Body of pancreas (tissue), 4 donors: ENCODE results near the gene CCDC70. TPM values are rescaled to one million over a fixed set of nuclear protein-coding genes. Genes with fewer than 3 reads are reported as not detected.

Source experiments
- ATAC-seq: fragments of 150-250 bp; one replicate; pipeline ENCODE4 v1.9.1; 2016
- DNase-seq, 4 donors: peaks; one replicate each; pipeline ENCODE4 v3.0.0-alpha.2; 2019
- H3K27ac ChIP-seq, 4 donors: fragments of 200-600 bp; sonication (generic); 1 replicate in 3 of 4; 2 replicates in 1 of 4; pipeline versions ENCODE4 v1.5.1 to v1.6.1; 2016 to 2019; ENCODE audit warnings: mild to moderate bottlenecking in 1 of 4, mixed read lengths in 1 of 4, moderate library complexity in 1 of 4
- H3K27me3 ChIP-seq, 2 donors: fragments of 200-600 bp; sonication (generic); one replicate each; pipeline ENCODE4 v1.6.0; 2016; ENCODE audit warnings: mild to moderate bottlenecking in 1 of 2
- H3K36me3 ChIP-seq, 2 donors: fragments of 200-600 bp; sonication (generic); replicated peaks in 1 of 2; 2 replicates each; pipeline ENCODE4 v1.5.1; 2016; ENCODE audit warnings: low read depth in 2 of 2; ENCODE audit not compliant: insufficient read depth in 1 of 2
- H3K4me1 ChIP-seq: fragments of 200-600 bp; sonication (generic); one replicate; pipeline ENCODE4 v1.6.0; 2016
- H3K4me3 ChIP-seq, 2 donors: fragments of 200-600 bp; sonication (generic); 1 replicate in 1 of 2; 2 replicates in 1 of 2; pipeline ENCODE4 v1.5.1; 2016 to 2019
- H3K9me3 ChIP-seq, 3 donors: fragments of 200-600 bp; sonication (generic); 1 replicate in 2 of 3; 2 replicates in 1 of 3; pipeline ENCODE4 v1.5.1; 2016
- CTCF ChIP-seq, 7 experiments: fragments of 450-650 bp in 4 of 7; fragments of 200-600 bp in 3 of 7; sonication (generic) in 3 of 7; IDR thresholded peaks; one replicate each; pipeline ENCODE4 v1.5.1; 2016 to 2019; ENCODE audit warnings: antibody characterized with exemption in 7 of 7
- POLR2A ChIP-seq, 3 donors: fragments of 450-650 bp; IDR thresholded peaks; one replicate each; pipeline ENCODE4 v1.6.1; 2016; ENCODE audit warnings: antibody characterized with exemption in 3 of 3, mild to moderate bottlenecking in 2 of 3
- WGBS, 2 donors: methylation state at CpG; one replicate each; pipeline ENCODE4 v1.1.5; 2017; 5-methylcytosine and 5-hydroxymethylcytosine counted together
- intact Hi-C: fragments of 100-400 bp; cut with DNase I; formaldehyde crosslinking; loops from one replicate; pipeline ENCODE4 v1.15.1; 2023
- total RNA-seq, 2 donors: library from RNA; depleted of rRNA; stranded (reverse); fragments of >200 nt; gene quantifications; one replicate each; pipeline ENCODE4 v1.1.0, GENCODE V29; 2016

Gene CCDC70
- total RNA-seq, 2 donors from 2014 or later = not detected

DNA sequence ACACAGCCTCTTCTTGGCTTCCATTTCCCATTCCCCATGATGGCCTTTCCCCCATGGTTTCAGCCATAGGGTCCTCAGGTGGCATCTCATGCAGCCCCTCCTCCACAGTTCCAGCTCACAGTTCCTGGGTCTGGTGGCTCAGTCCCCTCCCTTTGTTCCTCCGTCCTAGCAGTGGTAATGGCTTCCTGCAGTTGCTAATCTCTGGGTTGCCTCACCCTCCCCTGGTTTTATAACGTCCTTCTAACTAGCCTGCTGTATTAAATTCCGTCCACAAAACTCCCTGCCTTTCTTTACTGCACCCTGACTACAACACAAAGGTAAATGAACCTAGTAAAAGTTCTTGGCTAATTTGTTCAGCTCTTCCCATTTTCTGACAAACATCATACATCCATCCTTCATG is 30.9 kb downstream of the CCDC70 start:
- Histone ChIP-seq H3K4me1 (no peaks in the 10 kb centered on the region), H3K36me3 (no peaks in the 10 kb centered on the region), H3K4me3 (no peak overlapping the region), H3K9me3 (no peaks in the 10 kb centered on the region), H3K27ac (no peak overlapping the region), H3K27me3 (no peaks in the 10 kb centered on the region)
- DNase-seq (no peak), ATAC-seq (no peak)
- intact Hi-C loops = no loop called here
- 62 to 71% methylated on average over 3 of the region's 3 CpGs for WGBS, 2 donors
- TF ChIP-seq POLR2A (IDR thresholded peaks at IDR 0.05) (no peak), CTCF (IDR thresholded peaks at IDR 0.05) (no peak)

- Histone ChIP-seq H3K36me3 (no peaks in the 10 kb centered on the region), H3K4me3 (no peak overlapping the region), H3K9me3 (no peaks in the 10 kb centered on the region), H3K4me1 (no peaks in the 10 kb centered on the region), H3K27ac (no peak overlapping the region), H3K27me3 (no peaks in the 10 kb centered on the region)
- ATAC-seq = no peak
- 91% methylated on average over 4 of the region's 4 CpGs for WGBS, 2 donors
- no peak for DNase-seq
- intact Hi-C loops = no loop called here
- no peak for TF ChIP-seq CTCF (IDR thresholded peaks at IDR 0.05)
- no peak for TF ChIP-seq POLR2A (IDR thresholded peaks at IDR 0.05)
Observed at GRCh38 chr13:51894239-51894638, 32.5 kb downstream of the CCDC70 start.

GRCh38 chr13:51895906-51896888 is 34.4 kb downstream of the CCDC70 start:
- H3K4me3 ChIP-seq = no peak overlapping the region
- DNase-seq = peak; percentile 60 to 72 (median 68)
- intact Hi-C loops = no loop called here
- H3K27me3 ChIP-seq = no peaks in the 10 kb centered on the region
- peak; percentile 62 for ATAC-seq
- 39 to 48% methylated on average over 9 of the region's 9 CpGs for WGBS, 2 donors
- TF ChIP-seq CTCF (IDR thresholded peaks at IDR 0.05) (peak; percentile 47 to 77 (median 65)), POLR2A (IDR thresholded peaks at IDR 0.05) (no peak)
- no peaks in the 10 kb centered on the region for H3K4me1 ChIP-seq
- no peak overlapping the region for H3K27ac ChIP-seq
- H3K9me3 ChIP-seq = no peaks in the 10 kb centered on the region
- H3K36me3 ChIP-seq = no peaks in the 10 kb centered on the region

DNA sequence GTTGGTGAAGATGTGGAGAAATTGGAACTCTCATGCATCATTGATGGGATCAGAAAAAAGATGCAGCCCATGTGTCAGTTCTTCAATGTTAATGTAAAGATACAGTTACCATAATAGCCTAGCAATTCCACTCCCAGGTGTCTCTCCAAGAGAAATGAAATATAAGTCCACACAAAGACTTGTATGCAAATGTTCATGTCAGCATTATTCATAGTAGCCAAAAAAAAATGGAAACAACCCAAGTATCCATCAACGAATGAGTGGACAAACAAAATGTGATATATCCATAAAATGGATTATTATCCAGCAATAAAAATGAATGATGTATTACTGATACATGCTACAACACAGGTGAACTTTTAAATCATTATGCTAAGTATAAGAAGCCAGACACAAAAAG is 38.7 kb downstream of the CCDC70 start:
- H3K27ac ChIP-seq = no peak overlapping the region
- no peaks in the 10 kb centered on the region for H3K36me3 ChIP-seq
- 51 to 52% methylated on average over 1 of the region's 1 CpG for WGBS, 2 donors
- no peak overlapping the region for H3K4me3 ChIP-seq
- H3K9me3 ChIP-seq = no peaks in the 10 kb centered on the region
- no peak for TF ChIP-seq CTCF (IDR thresholded peaks at IDR 0.05)
- TF ChIP-seq POLR2A (IDR thresholded peaks at IDR 0.05) = no peak
- H3K4me1 ChIP-seq = no peaks in the 10 kb centered on the region
- H3K27me3 ChIP-seq = no peaks in the 10 kb centered on the region
- DNase-seq (no peak), ATAC-seq (no peak)
- intact Hi-C loops = no loop called here
